NB4 (cell line): ENCODE results near the gene PALD1.

Experiments
- POLR2A ChIP-seq: IDR thresholded peaks from 2 replicates; pipeline ENCODE4 v1.6.1; 2011; ENCODE audit warnings: mild to moderate bottlenecking; ENCODE audit not compliant: insufficient read length; ENCODE audit errors: extremely low read depth
- TF ChIP-seq, protein P1 (sequence below): IDR thresholded peaks from one replicate; pipeline ENCODE4 v1.5.1; 2012; ENCODE audit warnings: low read depth, low read length

DNA sequence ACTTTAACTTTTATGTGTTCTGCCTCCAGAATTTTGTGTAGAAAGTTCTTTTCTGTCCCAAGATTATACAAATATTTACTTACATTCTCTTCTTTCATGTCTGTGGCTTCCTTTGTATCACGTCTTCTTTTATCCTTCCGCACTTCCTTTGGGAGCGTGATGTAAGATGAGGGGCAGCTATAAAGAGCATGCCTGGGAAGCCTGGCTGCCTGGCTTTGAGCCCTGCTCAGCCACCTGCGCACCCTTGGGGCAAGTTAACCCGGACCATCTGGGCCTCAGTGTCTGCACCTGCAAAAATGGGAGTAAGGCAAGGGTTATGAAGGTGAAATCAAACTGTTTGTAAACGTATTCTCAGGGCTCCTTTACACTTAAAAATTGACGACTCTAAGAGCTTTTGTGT is 25.2 kb downstream of the PALD1 start:
- TF ChIP-seq, protein P1, sequence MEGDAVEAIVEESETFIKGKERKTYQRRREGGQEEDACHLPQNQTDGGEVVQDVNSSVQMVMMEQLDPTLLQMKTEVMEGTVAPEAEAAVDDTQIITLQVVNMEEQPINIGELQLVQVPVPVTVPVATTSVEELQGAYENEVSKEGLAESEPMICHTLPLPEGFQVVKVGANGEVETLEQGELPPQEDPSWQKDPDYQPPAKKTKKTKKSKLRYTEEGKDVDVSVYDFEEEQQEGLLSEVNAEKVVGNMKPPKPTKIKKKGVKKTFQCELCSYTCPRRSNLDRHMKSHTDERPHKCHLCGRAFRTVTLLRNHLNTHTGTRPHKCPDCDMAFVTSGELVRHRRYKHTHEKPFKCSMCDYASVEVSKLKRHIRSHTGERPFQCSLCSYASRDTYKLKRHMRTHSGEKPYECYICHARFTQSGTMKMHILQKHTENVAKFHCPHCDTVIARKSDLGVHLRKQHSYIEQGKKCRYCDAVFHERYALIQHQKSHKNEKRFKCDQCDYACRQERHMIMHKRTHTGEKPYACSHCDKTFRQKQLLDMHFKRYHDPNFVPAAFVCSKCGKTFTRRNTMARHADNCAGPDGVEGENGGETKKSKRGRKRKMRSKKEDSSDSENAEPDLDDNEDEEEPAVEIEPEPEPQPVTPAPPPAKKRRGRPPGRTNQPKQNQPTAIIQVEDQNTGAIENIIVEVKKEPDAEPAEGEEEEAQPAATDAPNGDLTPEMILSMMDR = no peak
- no peak for TF ChIP-seq POLR2A
